Vagina (tissue), 2 donors: Measurements from ENCODE around the gene FAM153A.
"Not testable (repeated sequence)": the region's sequence is repeated elsewhere in the genome, so short reads cannot be mapped to it uniquely, and the experiment has no call there.

Source experiments
- POLR2A ChIP-seq, 2 donors: fragments of 450-650 bp; IDR thresholded peaks; one replicate each; pipeline ENCODE4 v1.6.1; 2017; ENCODE audit warnings: antibody characterized with exemption in 2 of 2, mild to moderate bottlenecking in 2 of 2, moderate library complexity in 2 of 2
- TF ChIP-seq, protein P1 (sequence below), 3 experiments: fragments of 450-650 bp in 2 of 3; fragments of 200-600 bp in 1 of 3; sonication (generic) in 1 of 3; IDR thresholded peaks; one replicate each; pipeline ENCODE4 v1.5.1; 2017 to 2019; ENCODE audit warnings: antibody characterized with exemption in 3 of 3, mild to moderate bottlenecking in 2 of 3, moderate library complexity in 2 of 3

GRCh38 chr5:177692507-177692906 lies 90.2 kb downstream of the FAM153A start:
- TF ChIP-seq, protein P1, sequence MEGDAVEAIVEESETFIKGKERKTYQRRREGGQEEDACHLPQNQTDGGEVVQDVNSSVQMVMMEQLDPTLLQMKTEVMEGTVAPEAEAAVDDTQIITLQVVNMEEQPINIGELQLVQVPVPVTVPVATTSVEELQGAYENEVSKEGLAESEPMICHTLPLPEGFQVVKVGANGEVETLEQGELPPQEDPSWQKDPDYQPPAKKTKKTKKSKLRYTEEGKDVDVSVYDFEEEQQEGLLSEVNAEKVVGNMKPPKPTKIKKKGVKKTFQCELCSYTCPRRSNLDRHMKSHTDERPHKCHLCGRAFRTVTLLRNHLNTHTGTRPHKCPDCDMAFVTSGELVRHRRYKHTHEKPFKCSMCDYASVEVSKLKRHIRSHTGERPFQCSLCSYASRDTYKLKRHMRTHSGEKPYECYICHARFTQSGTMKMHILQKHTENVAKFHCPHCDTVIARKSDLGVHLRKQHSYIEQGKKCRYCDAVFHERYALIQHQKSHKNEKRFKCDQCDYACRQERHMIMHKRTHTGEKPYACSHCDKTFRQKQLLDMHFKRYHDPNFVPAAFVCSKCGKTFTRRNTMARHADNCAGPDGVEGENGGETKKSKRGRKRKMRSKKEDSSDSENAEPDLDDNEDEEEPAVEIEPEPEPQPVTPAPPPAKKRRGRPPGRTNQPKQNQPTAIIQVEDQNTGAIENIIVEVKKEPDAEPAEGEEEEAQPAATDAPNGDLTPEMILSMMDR (IDR thresholded peaks at IDR 0.05), result not testable (repeated sequence)
- TF ChIP-seq POLR2A (IDR thresholded peaks at IDR 0.05), result not testable (repeated sequence)
